ENCODE measurements around the gene SLC25A46. TPM values are rescaled to one million over a fixed set of nuclear protein-coding genes. Genes with fewer than 3 reads are reported as not detected.
"Not testable (repeated sequence)": the region's sequence is repeated elsewhere in the genome, so short reads cannot be mapped to it uniquely, and the experiment has no call there.

Gene SLC25A46
- total and polyA plus RNA-seq, 9 of the 15 experiments (the other 6 are each of a cell fraction or from before 2014, with no cell fraction given), result 7.8 to 47.3 (median 31.8) TPM

GRCh38 chr5:110731499-110731898 lies 7.3 kb upstream of the SLC25A46 start:
- H3K79me2 ChIP-seq (ENCODE audit: control insufficient read depth, insufficient read depth, low read length); CTCF ChIA-PET (ENCODE audit: low intra/inter-chr PET ratio); intact Hi-C loops (cut with micrococcal nuclease); DNase-seq (ENCODE audit: extremely low read depth in 1 of 4, low spot score in 3 of 4); H3K36me3 ChIP-seq (ENCODE audit: control insufficient read depth, insufficient read depth, low read length); H3K27ac ChIP-seq (ENCODE audit: extremely low read depth, low read depth, low read length); H3K9me3 ChIP-seq (replicated peaks; ENCODE audit: control insufficient read depth, insufficient read depth, low read depth, low read length); H3K4me2 ChIP-seq (ENCODE audit: insufficient read depth, low read length); FAIRE-seq; H3K4me3 ChIP-seq; H3K9me1 ChIP-seq (ENCODE audit: control insufficient read depth, insufficient read depth, low read length); H3K27me3 ChIP-seq (ENCODE audit: control insufficient read depth in 2 of 2, insufficient read depth in 2 of 2, low read length in 2 of 2); H2AFZ ChIP-seq (ENCODE audit: low read depth, low read length); H3K4me1 ChIP-seq (replicated peaks in 1 of 2; ENCODE audit: control insufficient read depth in 2 of 2, insufficient read depth in 2 of 2, low read length in 2 of 2); H3K9ac ChIP-seq (ENCODE audit: insufficient read depth in 1 of 2, low read depth in 2 of 2, low read length in 2 of 2); POLR2A ChIA-PET; BruUV-seq (replicated peaks); H4K20me1 ChIP-seq (replicated peaks; ENCODE audit: control insufficient read depth, insufficient read depth, low read length); ATAC-seq: not testable (repeated sequence)
- TF ChIP-seq ZFP36 (IDR thresholded peaks at IDR 0.05; ENCODE audit: low read depth, low read length, partially characterized antibody), result peak; percentile 36
- in situ Hi-C loops (cut with MboI), result loop anchor here (25.0 kb wide), 1 partner anchor 381 kb away; no protein-coding TSS in a partner anchor
- 48% methylated on average over 2 of the region's 2 CpGs for WGBS (ENCODE audit: insufficient coverage, low coverage, missing lambda C conversion rate)

- FAIRE-seq (no peak), ATAC-seq (no peak), DNase-seq (ENCODE audit: extremely low read depth in 1 of 4, low spot score in 3 of 4) (no peak)
- Histone ChIP-seq H3K79me2 (ENCODE audit: control insufficient read depth, insufficient read depth, low read length) (peaks cover 1% of the 10 kb centered on the region; the same call in 2 of the 3 replicates), H2AFZ (ENCODE audit: low read depth, low read length) (no peak overlapping the region), H4K20me1 (replicated peaks; ENCODE audit: control insufficient read depth, insufficient read depth, low read length) (no peaks in the 10 kb centered on the region), H3K9ac (ENCODE audit: insufficient read depth in 1 of 2, low read depth in 2 of 2, low read length in 2 of 2) (no peak overlapping the region), H3K4me3 (no peak overlapping the region), H3K4me1 (replicated peaks in 1 of 2; ENCODE audit: control insufficient read depth in 2 of 2, insufficient read depth in 2 of 2, low read length in 2 of 2) (0 out of 5 replicates have a peak, but pooled peaks cover 2 to 3% of the 10 kb centered on the region in 2 experiments), H3K36me3 (ENCODE audit: control insufficient read depth, insufficient read depth, low read length) (no peaks in the 10 kb centered on the region; the same call in 2 of the 3 replicates), H3K27me3 (ENCODE audit: control insufficient read depth in 2 of 2, insufficient read depth in 2 of 2, low read length in 2 of 2) (no peaks in the 10 kb centered on the region), H3K27ac (ENCODE audit: extremely low read depth, low read depth, low read length) (no peak overlapping the region), H3K9me3 (replicated peaks; ENCODE audit: control insufficient read depth, insufficient read depth, low read depth, low read length) (no peaks in the 10 kb centered on the region), H3K4me2 (ENCODE audit: insufficient read depth, low read length) (no peak overlapping the region), H3K9me1 (ENCODE audit: control insufficient read depth, insufficient read depth, low read length) (no peaks in the 10 kb centered on the region)
- 4% methylated on average over 2 of the region's 2 CpGs for WGBS (ENCODE audit: insufficient coverage, low coverage, missing lambda C conversion rate)
- in situ Hi-C loops (cut with MboI) (loop anchor here (25.0 kb wide), 1 partner anchor 378 kb away; no protein-coding TSS in a partner anchor), intact Hi-C loops (cut with micrococcal nuclease) (no loop called here)
- no TSS peak for BruUV-seq (replicated peaks)
- ChIA-PET CTCF (ENCODE audit: low intra/inter-chr PET ratio) (no interaction called here), POLR2A (no interaction called here)
- TF ChIP-seq CBX3 (IDR thresholded peaks at IDR 0.05; ENCODE audit: borderline replicate concordance in 1 of 2, low read length in 2 of 2) (no peak), NCOA1 (IDR thresholded peaks at IDR 0.05; ENCODE audit: low read depth) (no peak), SP1 (CRISPR knock-in tag; IDR thresholded peaks at IDR 0.05) (no peak), KHSRP (IDR thresholded peaks at IDR 0.05) (no peak), NFE2L1 (tag; IDR thresholded peaks at IDR 0.05; ENCODE audit: borderline replicate concordance, low read depth) (no peak), PTBP1 (IDR thresholded peaks at IDR 0.05; ENCODE audit: low read depth, low read length) (no peak), MEF2D (tag; conservative IDR thresholded peaks at IDR 0.05; ENCODE audit: low read depth) (no peak), HDAC2 (IDR thresholded peaks at IDR 0.05) (no peak), ESRRA (IDR thresholded peaks at IDR 0.05; ENCODE audit: borderline replicate concordance, low read depth) (no peak), JUNB (CRISPR knock-in tag; conservative IDR thresholded peaks at IDR 0.05) (no peak), ZNF124 (CRISPR knock-in tag; IDR thresholded peaks at IDR 0.05) (no peak), ARID3B (CRISPR knock-in tag; IDR thresholded peaks at IDR 0.05; ENCODE audit: borderline replicate concordance) (no peak), ZNF436 (CRISPR knock-in tag; IDR thresholded peaks at IDR 0.05) (no peak), EHMT2 (IDR thresholded peaks at IDR 0.05) (no peak), SREBF2 (CRISPR knock-in tag; IDR thresholded peaks at IDR 0.05) (no peak)
These were observed 4.7 kb upstream of the SLC25A46 start for GRCh38 chr5:110734101-110734500.

Data from K562 (cell line).